ENCODE data around the gene FAM151B. TPM values are rescaled to one million over a fixed set of nuclear protein-coding genes. Genes with fewer than 3 reads are reported as not detected.

The FAM151B gene
- polyA plus RNA-seq, 1 donor (not counting 4 experiments of a cell fraction or from before 2014, with no cell fraction given): 1.0 TPM

DNA sequence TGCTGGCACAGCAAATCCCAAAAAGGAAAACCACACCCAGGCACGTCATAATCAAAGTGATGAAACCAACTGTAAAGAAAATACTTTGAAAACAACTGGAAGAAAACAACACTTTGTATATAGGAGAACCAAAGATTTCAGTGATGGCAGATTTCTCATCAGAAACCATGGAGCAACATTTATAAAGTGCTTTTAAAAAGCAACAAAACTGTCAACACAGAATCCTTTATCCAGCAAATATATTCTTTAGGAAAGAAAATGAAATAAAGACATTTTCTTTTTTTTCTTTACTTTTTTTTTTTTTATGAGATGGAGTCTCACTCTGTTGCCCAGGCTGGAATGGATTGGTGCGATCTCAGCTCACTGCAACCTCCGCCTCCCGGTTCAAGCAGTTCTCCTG is 5.3 kb upstream of the FAM151B start:
- Histone ChIP-seq H2AFZ (ENCODE audit: control insufficient read depth, low read length) (no peak overlapping the region), H3K4me3 (ENCODE audit: control insufficient read depth in 2 of 3, extremely low read depth in 1 of 3, insufficient read depth in 2 of 3, low read depth in 1 of 3, low read length in 3 of 3) (no peak overlapping the region), H3K9ac (ENCODE audit: control insufficient read depth, extremely low read depth, insufficient read depth, low read length) (no peak overlapping the region), H3K9me1 (ENCODE audit: control insufficient read depth, extremely low read depth, insufficient read depth, low read length) (no peaks in the 10 kb centered on the region), H3K27me3 (ENCODE audit: control insufficient read depth, extremely low read depth, insufficient read depth, low read length) (no peaks in the 10 kb centered on the region), H3K36me3 (ENCODE audit: control insufficient read depth in 2 of 2, extremely low read depth in 1 of 2, insufficient read depth in 2 of 2, low read length in 2 of 2) (no peaks in the 10 kb centered on the region), H3K9me3 (ENCODE audit: control insufficient read depth, low read depth, low read length) (no peaks in the 10 kb centered on the region), H3K79me2 (ENCODE audit: control insufficient read depth, insufficient read depth, low read length) (no peaks in the 10 kb centered on the region), H3K27ac (ENCODE audit: control insufficient read depth, insufficient read depth, low read length) (no peak overlapping the region), H4K20me1 (ENCODE audit: control insufficient read depth, extremely low read depth, insufficient read depth, low read length) (no peaks in the 10 kb centered on the region), H3K4me1 (ENCODE audit: control insufficient read depth, extremely low read depth, insufficient read depth, low read length) (peaks cover 25% of the 10 kb centered on the region), H3K4me2 (ENCODE audit: control insufficient read depth, extremely low read depth, insufficient read depth, low read depth, low read length) (no peak overlapping the region)
- FAIRE-seq (no peak), DNase-seq (ENCODE audit: low read depth, low spot score) (no peak)
- dilution Hi-C loops (cut with MboI; ENCODE audit: extremely low pct_ligation_motif_present, low sequenced_read_pairs): no loop called here
- TF ChIP-seq, protein P1, sequence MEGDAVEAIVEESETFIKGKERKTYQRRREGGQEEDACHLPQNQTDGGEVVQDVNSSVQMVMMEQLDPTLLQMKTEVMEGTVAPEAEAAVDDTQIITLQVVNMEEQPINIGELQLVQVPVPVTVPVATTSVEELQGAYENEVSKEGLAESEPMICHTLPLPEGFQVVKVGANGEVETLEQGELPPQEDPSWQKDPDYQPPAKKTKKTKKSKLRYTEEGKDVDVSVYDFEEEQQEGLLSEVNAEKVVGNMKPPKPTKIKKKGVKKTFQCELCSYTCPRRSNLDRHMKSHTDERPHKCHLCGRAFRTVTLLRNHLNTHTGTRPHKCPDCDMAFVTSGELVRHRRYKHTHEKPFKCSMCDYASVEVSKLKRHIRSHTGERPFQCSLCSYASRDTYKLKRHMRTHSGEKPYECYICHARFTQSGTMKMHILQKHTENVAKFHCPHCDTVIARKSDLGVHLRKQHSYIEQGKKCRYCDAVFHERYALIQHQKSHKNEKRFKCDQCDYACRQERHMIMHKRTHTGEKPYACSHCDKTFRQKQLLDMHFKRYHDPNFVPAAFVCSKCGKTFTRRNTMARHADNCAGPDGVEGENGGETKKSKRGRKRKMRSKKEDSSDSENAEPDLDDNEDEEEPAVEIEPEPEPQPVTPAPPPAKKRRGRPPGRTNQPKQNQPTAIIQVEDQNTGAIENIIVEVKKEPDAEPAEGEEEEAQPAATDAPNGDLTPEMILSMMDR (optimal IDR thresholded peaks at IDR 0.05 in 1 of 3, IDR thresholded peaks at IDR 0.05 in 1 of 3, conservative IDR thresholded peaks at IDR 0.05 in 1 of 3; ENCODE audit: extremely low read depth in 1 of 3, insufficient read depth in 2 of 3, low read length in 3 of 3): no peak
- no peak for TF ChIP-seq EZH2 (IDR thresholded peaks at IDR 0.05; ENCODE audit: low read length)

DNA sequence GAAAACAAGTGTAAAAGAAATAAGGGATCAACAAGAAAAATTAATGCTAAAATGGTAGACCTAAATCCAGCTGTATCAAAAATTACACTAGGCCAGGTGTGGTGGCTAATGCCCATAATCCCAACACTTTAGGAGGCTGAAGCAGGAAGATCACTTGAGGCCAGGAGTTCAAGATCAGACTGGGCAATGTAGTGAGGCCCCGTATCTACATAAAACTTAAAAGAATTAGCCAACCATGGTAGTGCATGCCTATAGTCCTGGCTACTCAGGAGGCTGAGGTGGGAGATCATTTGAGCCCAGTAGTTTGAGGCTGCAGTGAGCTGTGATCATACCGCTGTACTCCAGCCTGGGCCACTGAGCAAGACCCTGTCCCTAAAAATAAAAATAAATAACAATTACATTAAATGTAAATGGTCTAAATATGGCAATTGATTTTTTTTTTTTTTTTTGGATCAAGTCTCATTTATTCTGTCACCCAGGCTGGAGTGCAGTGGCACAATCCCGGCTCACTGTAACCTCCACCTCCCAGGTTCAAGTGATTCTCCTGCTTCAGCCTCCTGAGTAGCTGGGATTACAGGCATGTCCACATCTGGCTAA is 4.2 kb upstream of the FAM151B start:
- no peaks in the 10 kb centered on the region for H3K9me1 ChIP-seq (ENCODE audit: control insufficient read depth, extremely low read depth, insufficient read depth, low read length)
- no peak overlapping the region for H3K27ac ChIP-seq (ENCODE audit: control insufficient read depth, insufficient read depth, low read length)
- no peaks in the 10 kb centered on the region for H4K20me1 ChIP-seq (ENCODE audit: control insufficient read depth, extremely low read depth, insufficient read depth, low read length)
- TF ChIP-seq, protein P1 (optimal IDR thresholded peaks at IDR 0.05 in 1 of 3, IDR thresholded peaks at IDR 0.05 in 1 of 3, conservative IDR thresholded peaks at IDR 0.05 in 1 of 3; ENCODE audit: extremely low read depth in 1 of 3, insufficient read depth in 2 of 3, low read length in 3 of 3): no peak
- no peak for TF ChIP-seq EZH2 (IDR thresholded peaks at IDR 0.05; ENCODE audit: low read length)
- no peaks in the 10 kb centered on the region for H3K79me2 ChIP-seq (ENCODE audit: control insufficient read depth, insufficient read depth, low read length)
- no peak overlapping the region for H3K4me2 ChIP-seq (ENCODE audit: control insufficient read depth, extremely low read depth, insufficient read depth, low read depth, low read length)
- no peaks in the 10 kb centered on the region for H3K9me3 ChIP-seq (ENCODE audit: control insufficient read depth, low read depth, low read length)
- H3K36me3 ChIP-seq (ENCODE audit: control insufficient read depth in 2 of 2, extremely low read depth in 1 of 2, insufficient read depth in 2 of 2, low read length in 2 of 2): no peaks in the 10 kb centered on the region
- no peak overlapping the region for H3K9ac ChIP-seq (ENCODE audit: control insufficient read depth, extremely low read depth, insufficient read depth, low read length)
- FAIRE-seq: no peak
- H3K27me3 ChIP-seq (ENCODE audit: control insufficient read depth, extremely low read depth, insufficient read depth, low read length): no peaks in the 10 kb centered on the region
- no peak for DNase-seq (ENCODE audit: low read depth, low spot score)
- no peak overlapping the region for H2AFZ ChIP-seq (ENCODE audit: control insufficient read depth, low read length)
- no peak overlapping the region for H3K4me3 ChIP-seq (ENCODE audit: control insufficient read depth in 2 of 3, extremely low read depth in 1 of 3, insufficient read depth in 2 of 3, low read depth in 1 of 3, low read length in 3 of 3)
- dilution Hi-C loops (cut with MboI; ENCODE audit: extremely low pct_ligation_motif_present, low sequenced_read_pairs): no loop called here
- peaks cover 29% of the 10 kb centered on the region for H3K4me1 ChIP-seq (ENCODE audit: control insufficient read depth, extremely low read depth, insufficient read depth, low read length)

Data from keratinocyte (primary cell).